H1 (cell line): ENCODE results near the gene DEDD2. TPM values are rescaled to one million over a fixed set of nuclear protein-coding genes. Genes with fewer than 3 reads are reported as not detected.

Experiments
- CBX8 ChIP-seq: fragments of 300-800, 300-1000 bp; sonication (generic); IDR thresholded peaks from 2 replicates; pipeline ENCODE4 v1.7.1; 2016; ENCODE audit warnings: low read depth, low read length, borderline replicate concordance
- HDAC6 ChIP-seq: IDR thresholded peaks from one replicate; pipeline ENCODE4 v1.7.1; 2012; ENCODE audit warnings: low read depth, mild to moderate bottlenecking, inconsistent platforms, low read length, moderate library complexity
- JUND ChIP-seq: IDR thresholded peaks from 2 replicates; pipeline ENCODE4 v1.6.1; 2011; ENCODE audit warnings: mild to moderate bottlenecking, improper control_type of control experiment, low read length
- POLR2AphosphoS5 ChIP-seq: IDR thresholded peaks from 2 replicates; pipeline ENCODE4 v1.6.1; 2011; ENCODE audit warnings: low read depth, low read length
- TBP ChIP-seq: IDR thresholded peaks from 2 replicates; pipeline ENCODE4 v1.6.1; 2011; ENCODE audit warnings: low read depth, low read length, improper control_type of control experiment
- YY1 ChIP-seq: IDR thresholded peaks from 2 replicates; pipeline ENCODE4 v1.6.1; 2011; ENCODE audit warnings: low read depth, mild to moderate bottlenecking, low read length
- polyA plus RNA-seq, 7 experiments: library from polyadenylated mRNA; depleted of rRNA in 3 of 7; stranded (reverse) in 5 of 7; unstranded in 2 of 7; fragments of >200 nt in 5 of 7; fragments of 200-250 nt in 2 of 7; gene quantifications; 1 replicate in 5 of 7; 2 replicates in 1 of 7; 4 replicates in 1 of 7; pipeline versions ENCODE4 v1.2.1 to v1.2.3, GENCODE V29; 2011 to 2013; ENCODE audit warnings: missing spikeins in 2 of 7, mixed read lengths in 2 of 7
- total RNA-seq: library from RNA; stranded (reverse); fragmentation: NEBNext Ultra II Directional; extraction: Animal tissue kit (Norgen Biotek cat#: 25700); gene quantifications from 2 replicates; pipeline ENCODE4 v1.2.1, GENCODE V29; 2021

The DEDD2 gene
- total and polyA plus RNA-seq, 2 of the 8 experiments (the other 6 are each of a cell fraction or from before 2014, with no cell fraction given): 37.8 to 65.0 TPM

DNA sequence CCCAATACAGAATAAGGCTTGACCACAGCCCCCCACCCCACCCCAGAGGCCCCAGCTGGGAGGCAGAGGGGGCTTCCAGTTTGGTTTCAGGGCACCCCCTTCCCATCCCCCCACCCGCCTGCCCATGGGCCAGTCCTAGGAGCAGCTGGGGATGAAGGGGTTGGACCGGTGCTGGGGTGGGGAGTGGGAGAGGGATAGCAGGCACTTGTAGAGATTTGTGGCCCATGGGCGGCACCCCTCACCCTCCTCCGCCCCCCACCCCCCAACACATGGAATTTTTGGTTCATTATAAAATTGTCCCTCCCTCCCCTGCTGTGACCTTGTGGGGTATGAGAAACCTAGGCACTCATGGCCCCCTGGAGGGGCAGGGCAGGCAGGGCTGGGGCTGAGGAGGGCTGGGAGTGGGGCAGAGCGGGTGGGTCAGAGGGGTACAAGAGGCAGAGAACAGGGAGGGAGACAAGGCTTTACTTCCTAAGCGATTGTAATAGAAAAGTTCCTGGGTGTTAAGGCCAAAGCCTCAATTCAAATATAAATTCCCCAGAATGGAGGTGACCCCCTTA, 30.2 kb upstream of the DEDD2 start (continued):
- TF ChIP-seq CBX8 (no peak), JUND (no peak), POLR2AphosphoS5 (no peak), TBP (no peak), HDAC6 (no peak), YY1 (no peak)
